Fibroblast of lung (primary cell): ENCODE measurements around the gene MPDU1. TPM values are rescaled to one million over a fixed set of nuclear protein-coding genes. Genes with fewer than 3 reads are reported as not detected.

ENCODE experiments used
- DNase-seq, 2 donors: peaks; one replicate each; pipeline versions ENCODE4 v3.0.0 to v3.0.0-alpha.2; 2010; ENCODE audit warnings: low read depth in 2 of 2
- H2AFZ ChIP-seq: 2 replicates; pipeline ENCODE4 v1.5.1; 2012; ENCODE audit warnings: low read length, control low read depth, inconsistent platforms
- H3K27ac ChIP-seq: 2 replicates; pipeline ENCODE4 v1.5.1; 2011; ENCODE audit warnings: low read length, control low read depth; ENCODE audit not compliant: insufficient read depth
- H3K27me3 ChIP-seq: 2 replicates; pipeline ENCODE4 v1.5.1; 2011; ENCODE audit warnings: mild to moderate bottlenecking, low read length; ENCODE audit not compliant: control insufficient read depth, insufficient read depth
- H3K36me3 ChIP-seq: 2 replicates; pipeline ENCODE4 v1.5.1; 2011; ENCODE audit warnings: low read length; ENCODE audit not compliant: control insufficient read depth, insufficient read depth
- H3K4me1 ChIP-seq: 2 replicates; pipeline ENCODE4 v1.5.1; 2011; ENCODE audit warnings: low read length; ENCODE audit not compliant: control insufficient read depth, insufficient read depth; ENCODE audit errors: extremely low read depth
- H3K4me2 ChIP-seq: 2 replicates; pipeline ENCODE4 v1.5.1; 2011; ENCODE audit warnings: low read length, control low read depth; ENCODE audit not compliant: insufficient read depth; ENCODE audit errors: extremely low read depth
- H3K4me3 ChIP-seq, 4 experiments: fragments of 200-600 bp in 1 of 4; sonication (generic) in 1 of 4; replicated peaks in 1 of 4; 2 replicates each; pipeline ENCODE4 v1.5.1; 2011 to 2016; ENCODE audit warnings: low read length in 4 of 4, low read depth in 3 of 4, mild to moderate bottlenecking in 3 of 4, control low read depth in 2 of 4, inconsistent platforms in 1 of 4, mixed read lengths in 1 of 4; ENCODE audit not compliant: insufficient read depth in 1 of 4; ENCODE audit errors: control extremely low read depth in 1 of 4
- H3K79me2 ChIP-seq: 2 replicates; pipeline ENCODE4 v1.5.1; 2012; ENCODE audit warnings: mild to moderate bottlenecking, low read length, inconsistent platforms; ENCODE audit not compliant: control insufficient read depth, insufficient read depth
- H3K9ac ChIP-seq: 2 replicates; pipeline ENCODE4 v1.5.1; 2011; ENCODE audit warnings: mild to moderate bottlenecking, low read length, control low read depth; ENCODE audit not compliant: insufficient read depth
- H3K9me3 ChIP-seq: 2 replicates; pipeline ENCODE4 v1.5.1; 2012; ENCODE audit warnings: low read depth, low read length; ENCODE audit not compliant: control insufficient read depth, insufficient read depth
- H4K20me1 ChIP-seq: 2 replicates; pipeline ENCODE4 v1.5.1; 2011; ENCODE audit warnings: low read length; ENCODE audit not compliant: control insufficient read depth, insufficient read depth; ENCODE audit errors: extremely low read depth
- EZH2 ChIP-seq: IDR thresholded peaks from 2 replicates; pipeline ENCODE4 v1.5.1; 2012; ENCODE audit warnings: low read length, control low read depth, mild to moderate bottlenecking; ENCODE audit errors: missing control alignments
- polyA minus RNA-seq: library from RNA; depleted of rRNA, polyadenylated mRNA; stranded (reverse); fragments of >200 nt; gene quantifications from 2 replicates; pipeline ENCODE4 v1.2.3, GENCODE V29; 2011; ENCODE audit warnings: low replicate concordance
- polyA plus RNA-seq, 2 donors: library from polyadenylated mRNA; depleted of rRNA in 1 of 2; stranded (reverse) in 1 of 2; unstranded in 1 of 2; fragments of >200 nt; gene quantifications; 2 replicates each; pipeline ENCODE4 v1.2.1, GENCODE V29; 2011 to 2012; ENCODE audit warnings: missing spikeins in 1 of 2
- total RNA-seq: library from RNA; depleted of rRNA; stranded (reverse); fragments of >200 nt; gene quantifications from 2 replicates; pipeline ENCODE4 v1.2.1, GENCODE V29; 2014
- TF ChIP-seq, protein P1 (sequence below), 2 donors: IDR thresholded peaks in 1 of 2; conservative IDR thresholded peaks in 1 of 2; 1 replicate in 1 of 2; 2 replicates in 1 of 2; pipeline ENCODE4 v1.5.1; 2011 to 2012; ENCODE audit warnings: low read length in 2 of 2, control low read depth in 1 of 2, inconsistent platforms in 1 of 2, low read depth in 1 of 2, mild to moderate bottlenecking in 1 of 2

The MPDU1 gene
- total RNA-seq = 29.5 and 51.9 TPM in 2 replicates
- 107 and 172 TPM in 2 replicates for polyA plus RNA-seq
- polyA plus RNA-seq (2012) = 69.8 and 100 TPM in 2 replicates
- 214 and 261 TPM in 2 replicates for polyA minus RNA-seq

- DNase-seq = peak; percentile 97 to 98
- no peak for TF ChIP-seq EZH2
- TF ChIP-seq, protein P1, sequence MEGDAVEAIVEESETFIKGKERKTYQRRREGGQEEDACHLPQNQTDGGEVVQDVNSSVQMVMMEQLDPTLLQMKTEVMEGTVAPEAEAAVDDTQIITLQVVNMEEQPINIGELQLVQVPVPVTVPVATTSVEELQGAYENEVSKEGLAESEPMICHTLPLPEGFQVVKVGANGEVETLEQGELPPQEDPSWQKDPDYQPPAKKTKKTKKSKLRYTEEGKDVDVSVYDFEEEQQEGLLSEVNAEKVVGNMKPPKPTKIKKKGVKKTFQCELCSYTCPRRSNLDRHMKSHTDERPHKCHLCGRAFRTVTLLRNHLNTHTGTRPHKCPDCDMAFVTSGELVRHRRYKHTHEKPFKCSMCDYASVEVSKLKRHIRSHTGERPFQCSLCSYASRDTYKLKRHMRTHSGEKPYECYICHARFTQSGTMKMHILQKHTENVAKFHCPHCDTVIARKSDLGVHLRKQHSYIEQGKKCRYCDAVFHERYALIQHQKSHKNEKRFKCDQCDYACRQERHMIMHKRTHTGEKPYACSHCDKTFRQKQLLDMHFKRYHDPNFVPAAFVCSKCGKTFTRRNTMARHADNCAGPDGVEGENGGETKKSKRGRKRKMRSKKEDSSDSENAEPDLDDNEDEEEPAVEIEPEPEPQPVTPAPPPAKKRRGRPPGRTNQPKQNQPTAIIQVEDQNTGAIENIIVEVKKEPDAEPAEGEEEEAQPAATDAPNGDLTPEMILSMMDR (conservative IDR thresholded peaks at IDR 0.05 in 1 of 2, IDR thresholded peaks at IDR 0.05 in 1 of 2; ENCODE audit: low read depth in 1 of 2, low read length in 2 of 2) = no peak
- H3K4me1 ChIP-seq = peaks cover 50% of the 10 kb centered on the region
- H3K4me3 ChIP-seq = peak within 1 kb of the TSS; percentile 73 to 88 (median 80)
- H2AFZ ChIP-seq = peak within 1 kb of the TSS; percentile 97
- H4K20me1 ChIP-seq = no peaks in the 10 kb centered on the region
- H3K79me2 ChIP-seq = peaks cover 45% of the 10 kb centered on the region
- no peaks in the 10 kb centered on the region for H3K27me3 ChIP-seq
- H3K9ac ChIP-seq = peak within 1 kb of the TSS; percentile 98
- H3K27ac ChIP-seq = peak within 1 kb of the TSS; percentile 98
- peak within 1 kb of the TSS; percentile 81 for H3K4me2 ChIP-seq
- no peaks in the 10 kb centered on the region for H3K9me3 ChIP-seq
- peaks cover 15% of the 10 kb centered on the region for H3K36me3 ChIP-seq
These were observed at the start of gene MPDU1 for GRCh38 chr17:7583253-7584109. MPDU1 (plus strand) TSS chr17:7583852; CDS start chr17:7583863, 11 bp downstream.

GRCh38 chr17:7538050-7538449 lies 45.6 kb upstream of the MPDU1 start:
- no peaks in the 10 kb centered on the region for H4K20me1 ChIP-seq
- TF ChIP-seq, protein P1 (conservative IDR thresholded peaks at IDR 0.05 in 1 of 2, IDR thresholded peaks at IDR 0.05 in 1 of 2; ENCODE audit: low read depth in 1 of 2, low read length in 2 of 2) = no peak
- TF ChIP-seq EZH2 = no peak
- no peak for DNase-seq
- H3K4me2 ChIP-seq = no peak overlapping the region
- no peak overlapping the region for H3K4me3 ChIP-seq
- H3K36me3 ChIP-seq = no peaks in the 10 kb centered on the region
- H2AFZ ChIP-seq = no peak overlapping the region
- H3K9ac ChIP-seq = no peak overlapping the region
- H3K27ac ChIP-seq = no peak overlapping the region
- no peaks in the 10 kb centered on the region for H3K27me3 ChIP-seq
- no peaks in the 10 kb centered on the region for H3K79me2 ChIP-seq
- H3K9me3 ChIP-seq = no peaks in the 10 kb centered on the region
- no peaks in the 10 kb centered on the region for H3K4me1 ChIP-seq

GRCh38 chr17:7538891-7539545 lies 44.6 kb upstream of the MPDU1 start:
- H3K4me3 ChIP-seq = no peak overlapping the region
- H3K27me3 ChIP-seq = no peaks in the 10 kb centered on the region
- H4K20me1 ChIP-seq = no peaks in the 10 kb centered on the region
- H3K36me3 ChIP-seq = no peaks in the 10 kb centered on the region
- H3K79me2 ChIP-seq = no peaks in the 10 kb centered on the region
- no peaks in the 10 kb centered on the region for H3K9me3 ChIP-seq
- no peaks in the 10 kb centered on the region for H3K4me1 ChIP-seq
- H2AFZ ChIP-seq = no peak overlapping the region
- no peak overlapping the region for H3K27ac ChIP-seq
- no peak overlapping the region for H3K4me2 ChIP-seq
- DNase-seq = peak in 1 of 2 donors; percentile 80
- TF ChIP-seq EZH2 = no peak
- TF ChIP-seq, protein P1 (conservative IDR thresholded peaks at IDR 0.05 in 1 of 2, IDR thresholded peaks at IDR 0.05 in 1 of 2; ENCODE audit: low read depth in 1 of 2, low read length in 2 of 2) = no peak
- H3K9ac ChIP-seq = no peak overlapping the region
